Measurements from ENCODE around the gene CD59.
"Not testable (repeated sequence)": the region's sequence is repeated elsewhere in the genome, so short reads cannot be mapped to it uniquely, and the experiment has no call there.

The CD59 gene

DNA sequence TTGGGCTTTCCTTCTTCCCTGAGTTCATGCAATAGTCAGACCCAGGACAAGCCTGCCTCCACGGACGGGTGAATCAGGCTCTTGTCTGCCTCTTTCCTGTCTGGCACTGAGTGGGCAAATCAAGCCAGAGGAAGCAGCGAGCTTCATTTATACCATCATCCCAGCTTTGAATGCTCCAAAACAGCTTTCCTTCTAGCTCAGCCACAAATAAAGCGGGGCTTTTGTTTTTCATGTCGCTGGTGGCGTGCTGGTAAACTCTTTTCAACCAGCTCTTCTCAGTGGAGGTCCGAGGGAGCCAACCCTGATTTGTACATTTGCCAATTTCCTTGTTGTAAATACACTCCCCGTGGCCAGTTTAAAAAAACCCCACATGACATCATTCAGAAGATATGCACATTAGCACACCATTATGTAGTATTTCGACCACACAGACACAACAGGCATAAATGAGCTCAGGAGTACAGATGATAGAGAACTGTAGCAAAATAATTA lies 44.2 kb downstream of the CD59 start:
- DNase-seq = peak; percentile 87 to 92

DNA sequence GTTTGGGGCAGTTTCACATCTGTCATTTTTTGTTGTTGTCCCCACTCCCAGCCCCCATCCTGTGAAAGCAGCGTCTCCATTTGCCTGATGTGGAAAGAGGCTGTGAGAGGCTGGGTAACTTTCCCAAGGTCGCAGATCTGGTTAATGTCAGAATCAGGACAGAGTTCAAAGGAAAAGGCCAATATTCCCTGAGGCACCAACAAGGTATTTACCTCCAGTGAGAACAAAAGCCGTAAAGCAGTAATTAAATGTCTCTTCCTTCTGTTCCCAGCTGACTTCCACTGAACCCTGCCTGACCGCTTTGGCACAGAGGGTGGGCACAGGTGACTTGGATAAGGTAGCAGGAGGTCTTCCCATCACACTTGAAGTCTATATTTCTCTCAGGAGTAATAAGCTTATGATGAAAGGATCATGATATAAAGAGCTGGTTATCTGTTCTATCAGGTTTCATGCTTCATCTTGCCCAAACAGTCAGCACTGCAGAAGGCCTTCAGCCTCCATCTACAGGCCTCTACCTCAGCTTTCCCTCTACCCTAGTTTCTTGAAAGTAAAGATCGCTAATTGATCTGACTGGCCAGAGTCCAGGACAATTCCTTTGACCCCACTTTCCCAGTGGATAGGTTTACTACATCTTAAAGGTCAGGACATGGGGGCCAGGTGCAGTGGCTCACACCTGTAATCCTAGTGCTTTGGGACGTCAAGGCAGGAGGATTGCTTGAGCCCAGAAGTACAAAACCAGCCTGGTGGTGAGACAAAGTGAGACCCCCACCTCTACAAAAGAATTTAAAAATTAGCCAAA lies 45.0 kb downstream of the CD59 start:
- DNase-seq = peak in 1 of 2 experiments; percentile 43

DNA sequence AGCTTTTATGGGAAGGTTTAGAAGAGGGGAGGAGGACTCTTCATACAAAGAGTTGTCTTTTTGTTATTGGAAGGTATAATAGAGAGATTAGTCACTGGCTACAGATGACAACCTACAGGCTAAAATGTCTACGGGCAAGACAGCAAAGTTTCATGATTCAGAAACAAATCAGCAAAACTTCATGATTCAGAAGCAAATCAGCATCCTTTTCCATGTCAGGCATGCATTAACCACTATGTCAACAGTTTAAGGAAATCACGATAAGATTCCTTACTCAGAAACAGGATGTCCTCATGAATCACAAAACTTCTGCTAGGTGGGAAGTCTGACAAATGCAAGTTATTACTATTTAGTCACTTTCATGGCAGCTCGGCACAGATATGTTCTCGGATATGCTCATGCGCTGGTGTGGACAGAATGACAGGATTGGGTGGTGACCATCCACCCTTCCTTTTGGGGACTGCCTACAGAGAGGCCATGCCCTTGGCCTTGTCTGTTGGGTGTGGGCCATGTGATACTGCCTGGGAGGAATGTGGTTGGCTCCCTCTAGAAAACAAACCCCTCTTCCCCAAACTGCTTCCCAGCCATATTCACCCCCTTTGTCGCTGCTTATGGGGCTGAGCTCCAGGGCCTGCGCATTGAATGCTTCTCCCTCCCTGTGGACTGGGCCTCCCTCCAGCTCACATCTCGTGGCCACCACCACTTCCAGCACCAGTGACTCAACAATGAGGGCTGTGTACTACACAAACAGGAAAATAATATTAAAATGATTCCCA lies 45.7 kb downstream of the CD59 start:
- DNase-seq = no peak

DNA sequence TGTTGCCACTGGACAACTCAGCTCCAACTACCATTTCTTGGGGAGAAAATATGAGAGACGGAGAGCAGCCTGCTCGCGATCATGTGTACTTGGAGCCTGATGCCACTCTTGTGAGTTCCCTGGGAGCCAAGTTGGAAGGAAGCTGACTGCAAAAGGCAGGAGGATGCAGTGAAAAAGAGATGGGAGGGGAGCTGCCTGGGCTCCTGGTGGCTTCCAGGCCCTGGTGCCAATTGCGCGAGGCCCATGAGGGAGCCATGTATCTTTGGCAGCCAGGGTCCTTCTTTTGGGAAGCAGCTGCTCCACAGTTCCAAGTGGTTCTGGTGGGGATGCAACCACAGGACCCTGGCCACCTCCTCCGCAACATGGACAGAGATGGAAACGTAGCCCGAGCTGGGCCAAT lies 46.7 kb downstream of the CD59 start:
- no peak for DNase-seq

DNA sequence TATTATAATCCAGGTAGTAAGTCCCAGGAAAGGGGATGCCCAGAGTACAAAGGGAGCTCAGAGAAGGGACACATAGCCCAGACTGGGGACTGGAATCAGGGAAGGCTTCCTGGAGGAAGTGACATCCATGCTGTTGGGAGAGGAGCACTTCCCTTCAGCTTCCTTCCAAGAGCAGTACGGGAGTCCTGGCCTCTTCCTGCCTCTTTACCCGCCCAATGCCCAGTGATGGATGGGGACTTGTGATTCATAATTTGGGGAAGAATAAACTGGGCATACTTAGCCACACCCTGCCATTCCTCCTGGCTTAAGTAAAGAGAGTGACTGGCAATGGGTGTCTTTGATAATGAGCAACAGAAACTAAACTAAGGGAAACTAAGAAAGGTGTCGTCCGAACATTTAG lies 47.1 kb downstream of the CD59 start:
- DNase-seq = no peak

DNA sequence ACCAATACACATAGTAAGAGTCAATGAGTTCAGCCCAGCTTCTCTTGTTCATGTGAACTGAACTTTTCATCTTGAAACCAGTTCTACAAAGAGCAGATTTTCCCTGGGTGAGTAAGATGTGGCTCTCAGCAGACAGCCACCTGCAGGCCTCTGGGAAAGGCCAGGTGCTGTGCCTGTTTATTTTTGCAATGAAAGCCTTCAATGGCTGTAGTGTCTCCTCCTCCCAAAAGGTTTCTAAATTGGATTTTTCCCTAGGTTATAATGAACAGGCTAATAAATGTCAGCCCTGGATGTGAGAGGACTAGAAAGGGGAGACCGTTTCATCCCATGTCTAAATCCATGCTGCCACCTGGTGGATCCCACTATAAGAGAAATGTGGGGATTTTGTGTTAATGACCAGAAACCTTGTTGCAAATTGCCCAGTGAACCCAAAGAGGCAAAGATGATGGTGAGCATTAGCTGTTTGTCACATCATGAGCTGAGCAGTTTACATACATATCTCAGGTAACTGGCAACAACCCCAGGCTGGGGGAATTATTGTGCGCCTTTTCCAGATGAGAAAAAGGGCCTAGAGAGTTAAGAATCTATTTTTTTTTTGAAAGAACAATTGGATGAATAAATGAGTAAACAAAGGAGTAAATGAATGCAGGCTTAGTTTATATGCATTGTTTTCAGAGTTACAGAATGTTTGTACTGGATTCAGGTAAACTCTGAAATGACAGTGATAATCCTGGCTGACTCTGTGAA lies 48.3 kb downstream of the CD59 start:
- peak; percentile 77 to 78 for DNase-seq

DNA sequence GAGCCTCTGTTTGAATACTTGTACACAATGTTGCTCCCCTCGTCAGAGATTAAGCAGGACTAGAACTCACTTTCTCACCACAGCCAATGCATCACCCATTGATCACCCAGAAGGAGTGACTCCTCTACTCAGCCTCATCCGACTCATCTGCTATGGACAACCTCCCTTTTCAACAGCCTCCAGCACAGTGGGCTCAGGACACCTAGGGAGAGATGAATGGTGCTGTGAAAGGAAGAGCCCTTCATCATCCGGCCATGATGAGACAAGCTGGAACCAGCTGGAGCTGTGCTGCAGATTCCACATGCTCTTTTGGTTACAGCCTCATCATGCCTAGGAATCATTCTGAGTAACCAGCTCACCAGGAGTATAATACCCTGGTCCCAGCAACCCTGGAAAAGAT lies 51.1 kb downstream of the CD59 start:
- DNase-seq = no peak

DNA sequence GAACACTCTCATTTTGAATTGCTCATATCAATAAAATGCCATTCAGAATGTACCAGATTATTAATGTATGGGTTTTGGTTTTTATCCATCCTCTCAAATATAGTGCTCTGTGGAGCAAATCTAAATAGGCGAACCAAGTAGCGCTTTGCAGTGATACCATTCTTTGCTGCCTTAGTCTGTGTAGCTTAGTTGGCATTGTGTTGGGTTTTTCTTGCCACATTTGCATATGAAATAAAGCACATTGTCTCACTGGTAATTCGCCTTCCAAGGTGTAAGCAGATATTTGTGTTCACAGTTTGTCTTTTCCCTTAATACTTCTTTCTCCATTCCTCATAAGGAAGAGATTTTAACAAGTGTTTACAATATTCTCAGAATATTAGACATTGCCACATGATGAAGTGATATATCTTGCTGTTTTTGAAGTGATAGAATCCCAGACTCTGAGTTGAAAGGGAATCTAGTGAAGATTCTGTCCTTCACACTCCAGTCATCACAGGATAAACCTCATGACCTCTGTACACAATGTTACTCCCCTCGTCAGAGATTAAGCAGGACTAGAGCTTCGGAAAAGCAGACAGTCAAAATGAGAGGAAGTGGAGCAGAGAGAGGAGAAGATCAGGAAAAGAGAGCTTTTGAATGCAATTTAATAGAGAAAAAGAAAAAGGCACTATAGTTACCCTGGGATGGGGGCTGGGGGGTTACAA lies 52.1 kb downstream of the CD59 start:
- DNase-seq = no peak

DNA sequence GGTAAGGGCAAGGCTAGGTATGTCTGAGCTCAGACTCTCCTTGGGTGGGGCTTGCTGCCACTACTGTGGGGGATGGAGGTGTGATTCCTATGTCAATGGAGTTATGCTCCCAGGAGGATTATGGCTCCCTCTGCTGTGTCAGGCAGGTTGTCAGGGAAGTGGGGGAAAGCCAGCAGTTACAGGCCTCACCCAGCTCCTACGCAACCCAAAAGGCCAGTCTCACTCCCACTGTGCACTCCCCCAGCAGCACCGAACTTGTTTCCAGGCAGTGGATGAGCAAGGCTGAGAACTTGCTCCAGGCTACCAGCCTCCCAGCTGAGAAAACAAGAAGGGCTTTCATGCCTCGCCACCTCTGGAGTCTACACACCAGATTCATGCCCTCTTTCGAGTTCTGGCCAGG lies 53.8 kb downstream of the CD59 start:
- peak in 1 of 2 experiments; percentile 28 for DNase-seq

DNA sequence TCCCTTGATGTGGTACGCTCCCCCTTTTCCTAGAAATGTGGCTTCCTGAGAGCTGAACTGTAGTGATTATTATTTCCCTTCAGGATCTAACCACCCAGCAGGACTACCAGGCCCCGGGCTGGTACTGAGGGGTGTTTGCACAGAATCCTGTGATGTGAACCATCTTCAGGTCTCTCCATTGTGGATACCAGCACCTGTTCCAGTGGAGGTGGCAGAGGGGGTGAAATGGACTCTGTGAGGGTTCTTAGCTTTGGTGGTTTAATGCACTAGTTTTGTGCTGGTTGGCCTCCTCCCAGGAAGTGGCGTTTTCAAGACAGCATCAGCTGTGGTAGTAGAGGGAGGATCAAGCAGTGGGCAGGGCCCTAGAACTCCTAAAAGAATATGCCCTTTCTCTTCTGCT lies 54.2 kb downstream of the CD59 start:
- DNase-seq = no peak

DNA sequence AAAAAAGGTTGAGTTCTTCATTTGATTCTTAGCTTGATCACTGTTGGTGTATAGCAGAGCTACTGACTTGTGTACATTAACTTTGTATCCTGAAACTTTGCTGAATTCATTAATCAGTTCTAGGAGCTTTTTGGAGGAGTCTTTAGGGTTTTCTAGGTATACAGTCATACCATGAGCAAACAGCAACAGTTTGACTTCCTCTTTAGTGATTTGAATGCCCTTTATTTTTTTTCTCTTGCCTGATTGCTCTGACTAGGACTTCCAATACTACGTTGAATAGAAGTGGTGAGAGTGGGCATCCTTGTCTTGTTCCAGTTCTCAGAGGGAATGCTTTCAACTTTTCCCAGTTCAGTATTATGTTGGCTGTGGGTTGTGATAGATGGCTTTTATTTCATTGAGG lies 57.6 kb downstream of the CD59 start:
- not testable (repeated sequence) for DNase-seq

DNA sequence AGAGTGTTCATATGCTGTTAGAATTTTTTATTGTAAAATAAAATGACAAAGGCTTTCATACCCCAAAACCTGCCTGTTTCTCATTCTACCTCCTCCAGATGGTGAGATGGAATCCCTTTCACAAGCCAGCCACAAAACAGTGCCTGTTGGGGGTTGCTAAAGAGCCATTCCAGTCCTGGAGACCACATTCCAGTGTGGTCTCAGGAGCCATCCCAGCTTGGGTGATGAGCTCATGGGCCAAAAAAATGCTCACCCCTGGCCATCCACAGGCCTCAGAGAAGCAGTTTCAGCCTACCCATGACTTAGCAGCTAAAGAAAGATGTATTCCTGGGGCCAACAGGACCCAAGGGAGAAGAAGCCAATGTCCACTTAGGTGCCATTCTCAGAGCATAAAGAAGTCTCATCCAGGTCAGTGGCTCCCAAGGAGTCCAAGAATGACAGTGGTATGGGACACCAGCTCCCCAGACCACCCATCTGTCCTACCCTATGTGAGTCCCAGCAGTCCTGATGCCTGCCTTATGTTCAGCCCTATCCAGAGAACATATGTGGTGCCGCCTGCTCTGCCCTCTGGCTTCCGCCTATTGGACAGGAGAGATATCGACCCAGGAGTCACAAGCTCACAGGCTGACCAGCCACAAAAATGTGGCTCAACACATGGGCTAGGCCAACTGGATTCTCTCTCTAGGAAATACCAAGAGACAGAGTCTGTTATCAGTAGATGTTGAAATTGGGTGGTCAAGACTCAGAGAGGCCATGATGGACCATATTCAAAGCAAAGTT lies 62.0 kb downstream of the CD59 start:
- no peak for DNase-seq

DNA sequence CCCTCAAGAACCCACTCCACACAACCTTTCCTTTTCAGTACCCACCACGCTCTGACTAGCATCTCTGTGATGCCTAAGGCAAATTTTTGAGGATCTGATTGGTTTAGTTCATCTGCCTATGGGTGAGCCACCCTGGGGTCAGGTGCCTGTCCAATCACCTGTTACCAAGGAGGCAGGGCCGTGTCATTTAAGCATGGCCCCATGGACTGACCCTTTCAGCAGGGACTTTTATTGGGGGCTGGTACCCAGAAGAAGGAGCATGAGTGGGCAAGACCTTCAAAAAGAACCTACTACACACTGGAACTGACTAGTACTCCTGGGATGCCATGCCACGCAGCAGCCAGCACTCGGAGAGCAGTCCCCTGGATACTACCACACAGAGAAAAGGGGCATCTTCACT lies 64.0 kb downstream of the CD59 start:
- no peak for DNase-seq

DNA sequence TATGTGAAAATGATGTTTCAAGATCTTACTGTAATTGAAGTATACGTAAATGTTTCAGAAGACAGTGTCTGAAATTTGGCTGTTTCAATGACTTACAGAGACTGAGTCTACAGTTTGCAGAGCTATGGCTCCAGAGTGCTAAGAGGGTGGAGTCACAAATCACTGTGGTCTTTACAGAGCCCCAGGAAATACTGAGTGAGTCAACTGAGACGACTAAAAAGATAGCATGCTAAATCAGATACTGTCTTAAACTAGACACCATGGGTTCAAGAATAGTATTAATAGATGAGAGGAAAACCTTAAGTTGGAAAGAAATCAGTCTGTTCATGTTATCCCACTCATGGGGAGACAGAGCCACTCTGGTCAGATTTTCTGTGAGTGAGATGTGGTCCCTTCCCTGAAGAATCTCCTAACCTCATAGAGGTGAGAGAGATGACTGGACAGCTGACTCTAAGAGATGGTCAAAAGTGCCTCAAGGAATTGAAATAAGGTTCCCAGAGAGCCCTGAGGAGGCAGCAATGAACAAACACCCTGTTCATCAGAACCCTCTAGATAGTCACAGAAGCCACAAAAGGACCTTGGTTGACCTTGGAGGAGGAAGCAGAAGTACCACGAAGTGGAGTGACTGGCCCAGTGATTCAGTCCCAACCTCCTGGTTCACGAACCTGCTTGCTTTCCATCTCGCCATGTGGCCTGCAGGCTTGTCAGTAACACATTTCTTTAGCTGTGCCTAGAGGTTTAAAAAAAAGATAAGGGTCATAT lies 65.8 kb downstream of the CD59 start:
- no peak for DNase-seq

DNA sequence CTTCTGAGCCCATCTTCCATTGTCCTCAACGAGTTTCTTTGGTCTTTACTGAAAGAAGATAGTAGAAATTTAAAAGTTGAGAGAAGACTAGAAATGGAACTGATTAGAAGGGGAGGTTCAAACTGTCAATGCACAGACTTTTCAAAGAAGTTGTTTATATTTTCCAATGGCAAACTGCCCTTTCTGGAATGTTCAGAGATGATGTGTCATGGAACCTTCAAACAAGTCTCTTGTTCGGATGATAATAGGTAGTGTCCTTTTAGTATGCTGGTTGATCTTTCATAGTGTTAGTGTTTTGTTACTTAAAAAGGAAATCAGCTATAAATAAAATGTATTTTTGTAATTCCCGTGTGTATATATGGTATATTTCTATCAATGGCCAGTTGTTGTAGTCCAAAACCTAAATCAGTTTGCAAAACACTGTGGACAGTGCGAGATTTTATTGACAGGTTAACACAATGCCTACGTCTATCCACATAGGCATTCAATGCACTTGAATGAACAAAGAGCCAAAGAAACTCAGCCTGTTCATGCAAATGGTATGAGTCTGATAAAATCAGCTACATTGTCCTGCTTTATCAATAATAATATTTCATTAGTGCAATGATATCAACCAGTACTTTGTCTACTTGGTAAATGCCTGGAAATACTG lies 66.5 kb downstream of the CD59 start:
- no peak for DNase-seq

DNA sequence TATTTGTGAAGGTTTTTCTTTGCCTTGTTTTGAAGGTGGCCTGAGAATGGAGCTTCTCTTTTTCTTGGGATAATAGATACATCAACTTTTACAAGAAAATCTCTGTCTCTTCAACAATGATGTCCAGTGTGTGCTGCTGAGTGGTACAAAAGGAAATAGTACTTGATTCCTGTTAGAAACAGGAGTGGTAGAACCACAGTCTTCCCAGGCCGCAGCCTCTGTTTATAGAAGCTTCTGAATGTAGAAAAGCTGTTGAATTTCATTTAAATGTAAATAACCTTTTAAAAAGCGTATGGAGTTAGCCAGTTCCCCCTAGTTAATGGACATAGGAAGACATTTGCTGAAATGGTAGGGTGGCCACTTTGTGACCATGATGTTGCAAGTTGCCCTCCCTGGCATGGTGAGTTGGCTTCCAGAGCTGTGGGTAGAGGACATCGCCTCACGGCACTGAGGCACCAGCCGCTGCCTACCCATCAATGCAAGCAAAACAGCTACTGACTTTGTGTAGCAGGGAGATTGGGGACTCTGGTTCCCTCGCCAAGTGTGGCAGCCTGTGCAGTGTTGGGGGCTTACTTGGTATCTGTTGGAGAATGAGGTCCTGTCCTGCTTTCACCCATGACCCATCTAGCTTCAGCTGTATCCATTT lies 67.1 kb downstream of the CD59 start:
- no peak for DNase-seq

DNA sequence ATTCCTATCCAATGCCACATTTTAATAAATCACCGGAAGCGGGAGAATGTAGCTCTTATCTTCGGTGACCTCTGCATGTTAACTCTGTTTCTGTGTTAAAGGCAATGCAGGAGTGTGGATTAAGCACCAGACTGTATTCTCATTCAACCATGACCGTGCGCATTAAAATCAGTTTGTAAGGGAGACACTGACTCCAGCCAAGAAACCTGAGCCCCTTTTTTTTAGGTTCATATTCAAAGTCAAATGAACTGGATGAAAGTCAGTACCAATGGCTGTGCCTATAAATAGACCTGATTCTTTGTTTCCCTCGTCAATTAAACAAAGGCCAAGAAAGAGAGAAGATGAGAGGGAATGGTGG lies 67.8 kb downstream of the CD59 start:
- DNase-seq = no peak

DNA sequence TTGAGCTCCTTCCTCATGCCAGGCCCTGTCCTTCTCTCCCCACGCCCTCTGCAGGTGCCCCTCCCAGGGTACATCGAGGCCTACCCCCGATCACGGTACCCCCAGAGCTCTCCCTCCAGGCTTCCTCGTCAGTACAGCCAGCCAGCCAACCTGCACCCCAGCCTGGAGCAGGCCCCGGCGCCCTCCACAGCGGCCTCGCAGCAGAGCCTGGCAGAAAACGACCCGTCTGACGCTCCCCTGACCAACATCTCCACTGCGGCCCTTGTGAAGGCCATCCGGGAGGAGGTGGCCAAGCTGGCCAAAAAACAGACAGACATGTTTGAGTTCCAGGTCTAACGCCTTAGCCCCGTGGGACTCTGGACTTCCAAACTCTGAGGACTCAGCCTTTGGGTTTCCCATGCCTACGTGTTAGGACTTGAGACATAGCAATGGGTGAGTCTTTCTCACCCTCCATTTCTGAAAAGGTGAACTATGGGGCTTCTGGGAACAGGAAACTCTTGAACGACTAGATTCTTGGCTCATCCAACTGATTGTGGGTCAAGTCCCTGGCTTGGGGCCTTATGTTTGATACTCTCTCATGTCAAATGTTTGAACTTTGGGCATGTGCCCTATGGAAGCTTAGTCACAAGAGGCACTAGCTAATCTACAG lies 68.3 kb downstream of the CD59 start:
- DNase-seq = no peak

DNA sequence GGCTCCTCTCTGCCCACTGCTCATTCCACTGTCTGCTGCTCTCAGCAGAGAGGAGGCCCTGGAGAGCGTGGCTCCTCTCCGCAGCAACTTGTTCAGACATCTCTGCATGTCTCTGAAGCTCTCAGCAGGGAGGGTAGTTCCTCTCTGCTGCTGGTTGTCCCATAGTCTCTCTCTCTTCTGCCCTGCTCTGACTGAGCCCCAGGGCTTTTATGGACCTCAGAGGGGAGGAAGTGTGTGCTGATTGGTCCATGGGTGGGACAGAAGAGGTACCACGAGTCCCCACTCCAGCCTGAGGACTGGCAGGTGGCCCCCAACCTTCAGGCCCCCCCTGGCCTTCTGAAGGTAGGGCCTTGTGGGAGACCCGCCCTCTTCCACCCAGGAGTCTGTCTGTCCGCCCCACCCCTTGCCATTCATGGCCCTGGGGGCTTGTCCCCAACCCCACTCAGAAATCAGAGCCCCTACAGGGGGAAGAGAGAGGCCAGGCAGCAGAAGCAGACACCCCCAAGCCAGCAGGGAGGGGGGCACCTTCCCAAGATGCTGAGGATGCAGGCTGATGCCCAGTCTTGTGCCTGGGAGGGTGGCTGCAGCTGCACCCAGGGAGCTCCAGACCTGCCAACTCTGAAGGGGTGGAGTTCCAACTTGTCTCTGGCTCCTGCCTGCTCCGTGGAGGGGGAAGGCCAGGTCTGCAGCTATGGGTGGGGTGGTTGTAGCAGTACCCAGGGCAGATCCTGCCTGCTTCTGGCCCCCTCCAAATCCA lies 70.7 kb downstream of the CD59 start:
- DNase-seq = no peak
